ENCODE results near the gene SPRR5.

- TF ChIP-seq CTCF (conservative IDR thresholded peaks at IDR 0.05) (no peak), EZH2 (IDR thresholded peaks at IDR 0.05; ENCODE audit: low read depth) (no peak)
These were observed 20.2 kb downstream of the SPRR5 start for GRCh38 chr1:152967201-152967600.
